Right lung (tissue), 5 donors: ENCODE results near the gene CA7. TPM values are rescaled to one million over a fixed set of nuclear protein-coding genes. Genes with fewer than 3 reads are reported as not detected.
"Not testable (repeated sequence)": the region's sequence is repeated elsewhere in the genome, so short reads cannot be mapped to it uniquely, and the experiment has no call there.

ENCODE experiments used
- DNase-seq, 2 donors: peaks; one replicate each; pipeline ENCODE4 v3.0.0-alpha.2; 2013
- polyA plus RNA-seq, 5 donors: library from polyadenylated mRNA; unstranded; fragments of 120-200 nt; gene quantifications; one replicate each; pipeline versions ENCODE4 v1.2.1 to v1.2.3, GENCODE V29; 2013; ENCODE audit warnings: inconsistent platforms in 1 of 5, low replicate concordance in 1 of 5; ENCODE audit not compliant: insufficient read length in 5 of 5, insufficient read depth in 1 of 5

Gene CA7
- polyA plus RNA-seq, 5 donors: 0.06 TPM; not detected in 4

GRCh38 chr16:66846266-66846665 is 2.1 kb downstream of the CA7 start:
- no peak for DNase-seq

- DNase-seq: no peak
These were observed 2.6 kb downstream of the CA7 start for GRCh38 chr16:66846831-66847230.

- no peak for DNase-seq
These were observed 3.4 kb downstream of the CA7 start for GRCh38 chr16:66847533-66848067.

- DNase-seq: no peak
These were observed 4.0 kb downstream of the CA7 start for GRCh38 chr16:66848172-66848571.

- no peak for DNase-seq
These were observed 4.8 kb downstream of the CA7 start for GRCh38 chr16:66849021-66849420.

GRCh38 chr16:66849549-66849948 is 5.3 kb downstream of the CA7 start:
- no peak for DNase-seq

- no peak for DNase-seq
These were observed 6.1 kb downstream of the CA7 start for GRCh38 chr16:66850115-66850815.

- DNase-seq: no peak
These were observed 7.2 kb downstream of the CA7 start for GRCh38 chr16:66851166-66851964.

- DNase-seq: no peak
These were observed 9.3 kb downstream of the CA7 start for GRCh38 chr16:66853261-66854139.

- no peak for DNase-seq
These were observed 12.0 kb downstream of the CA7 start for GRCh38 chr16:66856184-66856730.

GRCh38 chr16:66856801-66857200 is 12.6 kb downstream of the CA7 start:
- no peak for DNase-seq

- DNase-seq: no peak
These were observed 13.2 kb downstream of the CA7 start for GRCh38 chr16:66857437-66857836.

- no peak for DNase-seq
These were observed 14.7 kb downstream of the CA7 start for GRCh38 chr16:66858740-66859396.

GRCh38 chr16:66859397-66860068 is 15.3 kb downstream of the CA7 start:
- DNase-seq: no peak

- no peak for DNase-seq
These were observed 17.9 kb downstream of the CA7 start for GRCh38 chr16:66862023-66862520.

GRCh38 chr16:66863707-66864106 is 19.5 kb downstream of the CA7 start:
- no peak for DNase-seq

- DNase-seq: no peak
These were observed 25.2 kb downstream of the CA7 start for GRCh38 chr16:66869424-66869823.

- DNase-seq: not testable (repeated sequence)
These were observed 27.1 kb downstream of the CA7 start for GRCh38 chr16:66871363-66871762.

GRCh38 chr16:66871840-66872239 is 27.6 kb downstream of the CA7 start:
- no peak for DNase-seq

GRCh38 chr16:66872559-66872942 is 28.3 kb downstream of the CA7 start:
- no peak for DNase-seq
